NCI-H524 (cell line): ENCODE measurements around the gene SETD1A.
"Not testable (repeated sequence)": the region's sequence is repeated elsewhere in the genome, so short reads cannot be mapped to it uniquely, and the experiment has no call there.

ENCODE experiments used
- DNase-seq, 2 experiments: peaks; one replicate each; lab custom pipeline; 2025; lab: John Stamatoyannopoulos, UW

The SETD1A gene

DNA sequence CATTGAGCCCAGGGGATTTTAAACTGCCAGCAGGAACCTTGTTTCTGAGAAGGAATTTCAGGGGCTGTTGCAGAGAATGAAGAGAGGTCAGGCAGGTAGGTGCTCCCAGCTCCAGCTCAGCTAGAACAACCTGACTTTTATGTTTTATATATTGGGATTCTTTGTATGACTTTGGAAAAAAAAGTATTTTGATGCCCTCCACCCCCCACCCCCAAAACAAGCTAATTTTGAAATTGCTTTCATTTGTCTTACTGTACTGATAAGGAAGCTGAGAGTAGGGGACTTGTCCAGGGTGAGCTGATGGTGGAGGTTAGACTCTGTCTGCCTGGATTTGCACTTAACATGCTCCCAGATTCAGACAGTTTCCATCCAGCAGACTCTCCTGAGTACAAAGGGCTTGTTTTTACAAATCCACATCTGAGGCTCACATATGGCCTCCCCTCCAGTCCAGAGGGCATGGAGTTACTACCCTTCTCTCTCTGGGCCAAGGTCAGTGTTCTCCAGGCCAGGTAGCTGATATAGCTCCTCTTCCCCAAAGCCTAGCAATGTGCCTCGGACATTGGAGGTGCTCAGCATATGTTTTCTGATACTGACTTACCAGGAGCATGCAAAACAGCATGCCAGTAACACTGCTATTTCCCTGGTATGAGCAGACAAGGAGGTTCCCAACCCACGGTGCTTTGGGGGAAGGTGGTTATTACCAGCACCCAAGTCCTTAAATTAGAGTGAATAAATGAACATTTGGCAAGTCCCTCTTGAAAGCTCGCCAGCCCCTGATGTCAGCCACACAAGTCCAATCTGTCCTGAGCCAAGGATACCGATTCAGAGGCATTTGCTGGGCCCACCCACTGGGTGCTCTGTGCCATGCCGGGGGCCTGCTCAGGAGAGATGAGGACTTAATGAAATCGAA lies 41.6 kb downstream of the SETD1A start:
- DNase-seq = peak in 1 of 2 experiments; percentile 38

GRCh38 chr16:31000671-31001382 lies 43.3 kb downstream of the SETD1A start:
- DNase-seq = no peak

DNA sequence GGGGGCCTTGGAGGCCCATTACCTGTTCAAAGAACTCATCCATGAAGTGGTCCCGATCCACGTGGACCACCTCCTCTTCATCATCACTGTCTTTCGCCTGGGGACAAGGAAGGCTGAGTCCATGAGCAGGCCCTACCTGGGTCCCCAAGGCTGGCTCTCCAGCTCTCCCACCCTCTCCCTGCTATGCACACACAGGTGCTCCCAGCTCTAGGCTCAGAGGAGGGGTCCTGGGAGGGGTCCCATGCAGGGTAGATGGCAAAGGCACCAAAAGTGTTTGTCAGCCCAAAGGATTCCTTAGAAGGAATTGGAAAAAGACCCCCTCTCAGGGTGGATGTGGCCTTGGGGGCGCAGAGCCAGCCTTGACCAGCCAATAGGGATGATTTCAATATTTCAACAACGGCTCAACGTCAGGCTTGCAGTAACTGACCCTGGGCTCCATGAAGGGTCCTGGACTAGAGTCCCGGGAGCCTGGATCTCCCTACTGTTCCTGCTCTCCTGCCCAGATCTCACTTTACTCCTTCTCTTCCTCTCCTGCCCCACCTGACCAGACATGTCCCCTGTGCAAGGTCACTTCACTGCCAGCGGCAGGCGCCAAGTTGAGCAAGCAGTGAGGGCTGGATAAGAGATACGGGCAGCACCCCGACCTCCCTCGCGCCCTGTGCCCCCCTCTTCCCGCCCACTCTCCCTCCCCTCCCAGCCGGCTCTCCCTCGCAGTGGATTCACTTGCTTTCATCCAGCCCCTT lies 44.1 kb downstream of the SETD1A start:
- no peak for DNase-seq

GRCh38 chr16:31002250-31002700 lies 44.7 kb downstream of the SETD1A start:
- no peak for DNase-seq

DNA sequence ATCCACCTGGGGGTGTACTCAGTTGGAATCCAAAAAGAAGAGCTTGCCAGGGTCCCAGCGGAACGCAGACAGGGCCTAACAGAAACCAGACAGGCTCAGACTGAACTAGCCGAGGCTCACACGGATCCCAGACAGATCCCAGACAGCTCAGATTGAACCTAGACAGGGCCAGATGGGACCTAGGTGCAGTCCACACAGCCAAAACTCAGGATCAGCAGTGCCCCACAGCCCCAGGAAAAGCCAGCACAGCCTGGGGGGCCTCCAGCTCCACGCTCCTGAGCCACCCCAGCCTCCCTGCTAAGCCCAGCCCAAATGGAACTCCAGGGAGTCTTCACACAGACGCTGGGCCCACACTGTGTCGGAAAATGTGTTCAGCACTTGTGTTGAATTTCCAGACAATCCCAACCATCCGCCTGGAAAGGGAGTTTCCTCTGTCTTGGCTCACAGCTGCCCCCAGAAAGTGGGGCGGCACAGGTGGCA lies 45.3 kb downstream of the SETD1A start:
- no peak for DNase-seq

- no peak for DNase-seq
Observed at GRCh38 chr16:31003744-31004143, 46.2 kb downstream of the SETD1A start.

GRCh38 chr16:31004658-31005057 lies 47.1 kb downstream of the SETD1A start:
- DNase-seq = no peak

DNA sequence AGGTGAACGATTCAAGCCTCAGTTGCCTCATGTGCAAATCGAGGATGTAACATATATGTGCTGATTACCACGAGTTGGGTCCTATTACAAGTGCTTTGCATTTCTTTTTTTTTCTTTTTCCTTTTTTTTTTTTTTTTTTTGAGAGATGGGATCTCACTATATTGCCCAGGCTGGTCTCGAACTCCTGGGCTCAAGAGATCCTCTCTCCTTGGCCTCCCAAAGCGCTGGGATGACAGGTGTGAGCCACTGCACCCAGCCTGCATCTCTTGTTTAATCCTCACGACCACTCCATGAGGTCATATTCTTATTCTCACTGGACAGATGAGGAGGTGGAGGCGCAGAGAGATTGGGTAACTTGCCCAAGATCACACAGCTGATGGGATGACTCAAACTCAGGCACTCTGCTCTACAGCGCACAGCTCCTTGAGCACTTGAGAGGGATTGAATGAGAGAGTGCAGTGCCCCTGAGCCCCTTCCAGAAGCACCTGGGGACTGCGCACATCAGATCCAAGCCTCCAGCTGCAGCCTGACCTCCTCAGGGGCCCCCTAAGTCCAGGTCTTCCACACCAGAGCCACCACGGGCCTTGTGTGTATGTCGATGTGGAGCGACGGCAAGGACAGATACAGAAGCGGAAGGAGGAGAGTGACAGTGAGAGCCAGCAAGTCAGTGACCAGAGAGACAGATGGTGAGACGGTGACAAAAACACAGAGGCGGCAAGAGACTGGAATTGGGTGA lies 48.0 kb downstream of the SETD1A start:
- peak in 1 of 2 experiments; percentile 48 for DNase-seq

DNA sequence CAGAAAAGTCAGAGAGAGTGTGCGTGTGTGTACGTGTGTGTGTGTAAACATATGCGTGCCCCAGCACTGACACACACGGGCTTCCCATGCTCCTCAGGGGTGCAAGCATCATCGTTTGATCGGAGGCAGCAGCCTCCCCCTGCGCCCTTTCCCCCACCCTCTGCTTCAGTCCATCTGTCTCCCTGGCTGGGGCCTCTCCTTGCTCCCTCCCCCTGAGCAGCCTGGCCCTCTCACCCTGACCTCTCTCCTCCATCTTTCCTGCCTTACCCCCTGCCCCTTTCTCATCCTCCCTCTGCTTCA lies 48.5 kb downstream of the SETD1A start:
- peak in 1 of 2 experiments; percentile 79 for DNase-seq

GRCh38 chr16:31006589-31006988 lies 49.0 kb downstream of the SETD1A start:
- DNase-seq = no peak

DNA sequence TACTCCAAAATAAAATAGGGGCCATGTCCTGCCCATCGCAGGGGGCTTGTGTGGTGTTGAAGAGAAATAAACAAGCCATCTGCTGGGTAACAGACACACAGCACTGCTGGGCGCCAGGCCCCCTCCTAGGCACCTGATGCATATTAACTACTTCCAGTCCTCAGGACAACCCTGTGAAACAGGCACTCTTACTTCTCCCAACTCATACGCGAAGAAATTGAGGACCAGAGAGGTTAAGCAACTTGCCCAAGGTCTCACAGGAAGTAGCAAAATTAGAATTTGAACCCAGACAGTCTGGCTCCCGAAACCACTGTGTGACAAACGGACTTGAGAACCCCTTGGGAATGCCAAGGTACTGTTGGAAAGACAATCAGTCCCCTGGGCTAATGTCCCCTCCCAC lies 50.1 kb downstream of the SETD1A start:
- DNase-seq = no peak

DNA sequence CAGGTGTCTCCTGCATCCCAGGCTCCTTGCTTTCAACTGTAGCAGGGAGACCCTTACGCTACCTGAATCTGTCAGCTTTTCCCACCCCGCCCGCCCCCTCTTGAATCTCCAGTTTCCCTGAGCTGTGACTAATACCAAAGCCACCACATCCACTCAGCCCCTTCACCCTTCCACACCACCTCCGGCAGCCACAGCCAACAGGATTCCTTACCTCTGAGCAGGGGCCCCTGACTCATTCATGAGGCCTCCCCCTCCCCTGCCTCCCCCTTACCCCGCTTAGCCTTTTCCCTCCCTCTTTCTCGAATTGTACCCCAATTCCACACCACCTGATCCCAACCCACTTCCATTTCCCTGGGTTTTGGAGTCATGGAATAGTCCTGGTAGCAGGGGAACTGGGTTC lies 50.6 kb downstream of the SETD1A start:
- DNase-seq = no peak

DNA sequence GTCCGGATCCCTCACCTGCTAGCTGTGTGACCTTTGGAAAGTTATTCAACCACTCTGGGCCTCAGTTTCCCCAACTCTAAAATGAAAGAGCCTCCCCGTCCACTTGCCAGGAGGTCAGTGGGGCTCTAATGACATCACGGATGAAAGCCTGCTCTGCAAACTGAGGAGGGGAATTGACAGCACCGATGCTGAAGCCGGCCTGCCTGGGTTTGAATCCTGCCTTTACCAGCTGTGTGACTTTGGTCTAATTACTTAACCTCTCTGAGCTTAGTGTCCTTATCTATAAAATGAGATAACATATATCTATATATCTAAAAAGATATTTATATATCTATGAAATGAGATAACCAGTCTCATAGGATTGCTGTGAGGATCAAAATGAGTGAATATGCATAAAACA lies 51.0 kb downstream of the SETD1A start:
- no peak for DNase-seq

GRCh38 chr16:31009120-31009519 lies 51.6 kb downstream of the SETD1A start:
- no peak for DNase-seq

DNA sequence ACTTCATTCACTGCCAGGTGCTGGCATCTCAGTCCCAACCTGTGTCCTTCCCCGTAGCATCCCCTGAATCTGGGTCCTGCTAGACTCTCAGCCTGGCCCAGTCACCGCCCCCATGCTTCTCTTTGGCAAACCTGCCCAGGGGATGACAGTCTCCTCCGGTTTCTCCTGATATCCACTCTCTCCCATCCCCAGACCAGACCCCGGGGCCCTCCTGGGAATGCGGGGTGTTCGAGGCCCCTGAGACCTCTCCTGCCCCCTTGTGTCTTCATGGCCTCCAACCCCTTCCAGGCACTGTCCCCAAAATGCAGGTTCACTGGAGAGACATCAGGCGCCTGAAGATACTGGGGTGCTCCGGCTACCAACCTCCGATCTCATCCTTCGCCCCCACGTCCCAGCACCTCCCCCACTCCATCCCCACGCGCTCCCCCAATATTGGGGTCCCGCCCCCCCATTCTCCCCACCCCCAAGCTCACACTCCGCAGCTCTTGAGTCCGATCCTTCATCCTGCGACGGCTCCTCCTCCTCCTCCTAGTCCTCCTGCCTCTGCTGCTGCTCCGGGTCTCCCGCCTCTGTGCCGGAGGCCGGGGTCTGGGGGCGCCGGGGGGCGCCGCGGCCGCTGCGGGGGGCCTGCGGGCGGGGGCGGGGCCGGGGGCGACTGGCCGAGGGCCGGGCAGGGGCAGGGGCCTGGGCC lies 52.5 kb downstream of the SETD1A start:
- no peak for DNase-seq

DNA sequence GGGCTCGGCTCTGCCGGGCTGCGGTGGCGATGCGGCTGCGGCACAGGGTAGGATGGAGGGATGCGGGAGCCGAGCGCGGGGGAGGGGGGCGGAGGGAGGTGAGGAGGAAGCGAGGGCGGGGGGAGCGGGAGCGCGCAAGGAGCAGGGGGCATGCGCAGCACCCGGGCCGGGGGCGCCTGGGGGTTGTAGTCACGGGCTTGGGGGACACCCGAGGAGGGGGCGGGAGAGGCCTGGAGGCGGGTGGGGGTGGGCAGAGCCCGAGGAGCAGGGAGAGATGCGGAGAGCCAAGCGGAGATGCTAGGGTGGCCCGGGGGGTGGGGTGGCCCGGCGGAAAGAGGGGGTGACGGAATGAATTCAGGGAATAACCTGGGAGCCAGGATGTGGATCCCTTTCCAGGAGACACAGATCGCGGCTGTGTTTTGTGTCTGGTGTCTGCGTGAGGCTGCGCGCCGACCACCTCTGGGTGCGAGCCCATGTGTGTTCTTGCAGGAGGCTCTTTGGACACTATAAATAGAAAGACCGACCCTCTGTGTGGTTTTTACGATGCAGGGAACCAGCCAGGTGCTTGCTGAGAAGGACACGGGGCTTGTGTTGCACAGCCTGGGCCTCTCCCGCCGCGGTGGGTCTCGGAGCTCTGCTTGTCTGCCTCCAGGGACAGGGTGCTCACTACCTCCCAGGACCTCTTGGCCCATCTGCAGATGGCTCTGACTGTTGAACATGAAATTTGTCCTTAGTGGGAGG lies 53.2 kb downstream of the SETD1A start, which contains the start of gene STX1B:
Gene STX1B, minus strand, starts transcription at position 54 of the 741 bp plus-strand sequence. CDS start 242 bp downstream, outside the sequence.
- DNase-seq = peak; percentile 68 to 86

DNA sequence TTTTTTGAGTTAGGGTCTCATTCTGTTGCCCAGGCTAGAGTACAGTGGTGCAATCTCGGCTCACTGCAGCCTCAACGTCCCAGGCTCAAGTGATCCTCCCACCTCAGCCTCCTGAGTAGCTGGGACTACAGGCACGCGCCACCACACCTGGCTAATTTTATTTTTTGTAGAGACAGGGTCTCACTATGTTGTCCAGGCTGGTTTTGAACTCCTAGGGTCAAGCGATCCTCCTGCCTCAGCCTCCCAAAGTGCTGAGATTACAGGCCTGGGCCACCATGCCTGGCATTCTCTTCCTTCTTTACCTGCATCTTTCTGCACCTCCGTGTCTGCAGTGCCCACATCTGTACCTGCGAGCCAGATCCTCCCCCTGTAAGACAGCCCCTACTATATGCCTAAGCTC lies 54.3 kb downstream of the SETD1A start:
- DNase-seq = not testable (repeated sequence)

DNA sequence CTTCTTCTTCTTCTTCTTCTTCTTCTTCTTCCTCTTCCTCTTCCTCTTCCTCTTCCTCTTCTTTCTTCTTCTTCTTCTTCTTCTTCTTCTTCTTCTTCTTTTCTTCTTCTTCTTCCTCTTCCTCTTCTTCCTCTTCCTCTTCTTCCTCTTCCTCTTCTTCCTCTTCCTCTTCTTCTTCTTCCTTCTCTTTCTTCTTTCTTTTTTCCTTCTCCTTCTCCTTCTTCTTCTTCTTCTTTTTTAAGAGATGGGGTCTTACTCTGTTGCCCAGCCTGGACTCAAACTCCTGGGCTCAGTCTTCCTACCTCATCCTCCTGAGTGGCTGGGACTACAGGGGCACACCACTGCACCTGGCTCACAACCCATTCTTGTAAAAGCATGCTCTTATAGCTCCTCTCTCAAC lies 55.7 kb downstream of the SETD1A start:
- DNase-seq = not testable (repeated sequence)

- DNase-seq = peak; percentile 25 to 59
Observed at GRCh38 chr16:31016018-31016417, 58.5 kb downstream of the SETD1A start.

- not testable (repeated sequence) for DNase-seq
Observed at GRCh38 chr16:31017756-31018155, 60.2 kb downstream of the SETD1A start.
